Measurements from ENCODE around the gene LRIT3. TPM values are rescaled to one million over a fixed set of nuclear protein-coding genes. Genes with fewer than 3 reads are reported as not detected.

The LRIT3 gene
- total and polyA plus RNA-seq, 10 donors = 0.13 to 0.94 (median 0.28) TPM

GRCh38 chr4:109902559-109903251, 54.8 kb downstream of the LRIT3 start:
- no peak for DNase-seq
- 89 to 97% (median 92%) methylated on average over 8 of the region's 8 CpGs for WGBS, 5 donors
- H3K27ac ChIP-seq = no peak overlapping the region
- no peak overlapping the region for H3K4me3 ChIP-seq
- intact Hi-C loops (cut with DNase I; ENCODE audit: low total_unique reads) = no loop called here
- no peak for TF ChIP-seq POLR2A (IDR thresholded peaks at IDR 0.05)
- TF ChIP-seq POLR2AphosphoS5 (IDR thresholded peaks at IDR 0.05) = no peak
- TF ChIP-seq CTCF (IDR thresholded peaks at IDR 0.05 in 8 of 11, conservative IDR thresholded peaks at IDR 0.05 in 3 of 11) = no peak
- H3K9me3 ChIP-seq = peaks cover 0 to 9% (median 0%) of the 10 kb centered on the region in 8 donors
- no peaks in the 10 kb centered on the region for H3K4me1 ChIP-seq
- H3K27me3 ChIP-seq (replicated peaks in 1 of 7) = peaks cover 0 to 7% (median 0%) of the 10 kb centered on the region in 7 donors
- no peaks in the 10 kb centered on the region for H3K36me3 ChIP-seq

- Histone ChIP-seq H3K36me3 (no peaks in the 10 kb centered on the region), H3K27me3 (replicated peaks in 1 of 7) (peaks cover 0 to 4% (median 0%) of the 10 kb centered on the region in 7 donors), H3K9me3 (no peaks in the 10 kb centered on the region), H3K27ac (no peak overlapping the region), H3K4me3 (no peak overlapping the region), H3K4me1 (no peaks in the 10 kb centered on the region)
- 80 to 90% (median 85%) methylated on average over 1 of the region's 1 CpG for WGBS, 5 donors
- intact Hi-C loops (cut with DNase I; ENCODE audit: low total_unique reads) = no loop called here
- TF ChIP-seq CTCF (IDR thresholded peaks at IDR 0.05 in 8 of 11, conservative IDR thresholded peaks at IDR 0.05 in 3 of 11) (no peak), POLR2A (IDR thresholded peaks at IDR 0.05) (no peak), POLR2AphosphoS5 (IDR thresholded peaks at IDR 0.05) (no peak)
- DNase-seq = no peak
Measured at GRCh38 chr4:109908731-109909130, 60.8 kb downstream of the LRIT3 start.

- Histone ChIP-seq H3K4me3 (no peak overlapping the region), H3K27ac (no peak overlapping the region), H3K27me3 (replicated peaks in 1 of 7) (peaks cover 0 to 4% (median 0%) of the 10 kb centered on the region in 7 donors), H3K36me3 (no peaks in the 10 kb centered on the region), H3K4me1 (no peaks in the 10 kb centered on the region), H3K9me3 (no peaks in the 10 kb centered on the region)
- no peak for DNase-seq
- WGBS, 5 donors = 76 to 83% (median 81%) methylated on average over 2 of the region's 2 CpGs
- intact Hi-C loops (cut with DNase I; ENCODE audit: low total_unique reads) = no loop called here
- TF ChIP-seq POLR2AphosphoS5 (IDR thresholded peaks at IDR 0.05) (no peak), CTCF (IDR thresholded peaks at IDR 0.05 in 8 of 11, conservative IDR thresholded peaks at IDR 0.05 in 3 of 11) (no peak), POLR2A (IDR thresholded peaks at IDR 0.05) (no peak)
Measured at GRCh38 chr4:109910256-109910655, 62.3 kb downstream of the LRIT3 start.

GRCh38 chr4:109912706-109913595, 65.0 kb downstream of the LRIT3 start, which contains the start of gene EGF:
Gene EGF (plus strand): TSS chr4:109912883. CDS start chr4:109913336, 453 bp downstream.
- Histone ChIP-seq H3K27ac (no peak within 1 kb of the TSS), H3K27me3 (replicated peaks in 1 of 7) (peaks cover 0 to 4% (median 0%) of the 10 kb centered on the region in 7 donors), H3K9me3 (no peaks in the 10 kb centered on the region), H3K4me3 (no peak within 1 kb of the TSS), H3K4me1 (no peaks in the 10 kb centered on the region), H3K36me3 (no peaks in the 10 kb centered on the region)
- DNase-seq = no peak
- intact Hi-C loops (cut with DNase I; ENCODE audit: low total_unique reads) = no loop called here
- 57 to 62% (median 59%) methylated on average over 9 of the region's 9 CpGs for WGBS, 5 donors
- TF ChIP-seq POLR2A (IDR thresholded peaks at IDR 0.05) = no peak
- no peak for TF ChIP-seq POLR2AphosphoS5 (IDR thresholded peaks at IDR 0.05)
- no peak for TF ChIP-seq CTCF (IDR thresholded peaks at IDR 0.05 in 8 of 11, conservative IDR thresholded peaks at IDR 0.05 in 3 of 11)
